OCI-LY7 (cell line): ENCODE measurements around the gene GSC2.

ENCODE experiments used
- EZH2phosphoT487 ChIP-seq: fragments of 200-600 bp; sonication (generic); IDR thresholded peaks from 2 replicates; pipeline ENCODE4 v1.6.1; 2018; ENCODE audit warnings: low read depth, borderline replicate concordance, mild to moderate bottlenecking, mixed run types, antibody characterized with exemption, low read length, moderate library complexity, mixed read lengths
- TF ChIP-seq, protein P1 (sequence below): fragments of 200-600 bp; sonication (generic); conservative IDR thresholded peaks from 2 replicates; pipeline ENCODE4 v1.5.1; 2014; ENCODE audit warnings: mild to moderate bottlenecking, antibody characterized with exemption, low read length, moderate library complexity, mixed read lengths

DNA sequence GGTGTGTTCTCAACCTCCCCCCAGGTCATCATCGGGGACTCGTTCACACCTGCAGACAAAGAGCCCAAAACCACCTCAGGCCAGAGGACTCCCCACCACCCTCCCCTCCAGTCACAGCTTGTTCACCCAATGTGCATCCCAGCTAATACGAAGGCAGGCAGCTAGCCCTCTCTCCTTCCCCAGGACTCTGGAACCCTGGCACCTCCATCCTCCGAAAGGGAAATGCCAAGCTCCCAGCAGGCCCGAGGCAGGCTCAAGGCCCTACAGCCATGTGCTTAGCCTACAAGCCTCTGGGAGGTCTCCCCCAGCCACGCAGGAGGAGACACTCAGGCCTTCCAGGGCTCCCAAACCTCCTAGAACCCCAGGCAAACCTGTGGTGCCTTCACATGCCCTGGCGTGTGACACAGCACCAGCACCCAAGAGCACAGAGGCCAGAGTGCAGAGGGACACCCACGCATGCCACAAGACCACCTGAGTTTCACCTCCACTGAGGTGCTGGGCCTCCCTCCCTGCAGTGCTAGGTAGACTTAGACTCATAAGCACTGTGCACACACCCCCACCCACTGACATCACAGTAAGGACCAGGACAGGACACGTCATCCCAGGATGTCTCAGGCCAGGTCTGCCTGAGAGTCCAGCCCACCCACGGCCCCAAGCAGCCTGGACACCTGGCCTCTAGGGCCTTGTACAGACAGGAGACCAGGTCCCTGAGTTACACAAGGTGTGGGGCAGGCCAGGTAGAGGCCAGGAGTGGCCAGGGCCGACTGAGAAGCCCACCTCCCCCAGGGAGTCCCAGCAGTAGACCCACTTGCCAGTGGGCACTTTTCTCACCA lies 12.5 kb downstream of the GSC2 start:
- TF ChIP-seq, protein P1, sequence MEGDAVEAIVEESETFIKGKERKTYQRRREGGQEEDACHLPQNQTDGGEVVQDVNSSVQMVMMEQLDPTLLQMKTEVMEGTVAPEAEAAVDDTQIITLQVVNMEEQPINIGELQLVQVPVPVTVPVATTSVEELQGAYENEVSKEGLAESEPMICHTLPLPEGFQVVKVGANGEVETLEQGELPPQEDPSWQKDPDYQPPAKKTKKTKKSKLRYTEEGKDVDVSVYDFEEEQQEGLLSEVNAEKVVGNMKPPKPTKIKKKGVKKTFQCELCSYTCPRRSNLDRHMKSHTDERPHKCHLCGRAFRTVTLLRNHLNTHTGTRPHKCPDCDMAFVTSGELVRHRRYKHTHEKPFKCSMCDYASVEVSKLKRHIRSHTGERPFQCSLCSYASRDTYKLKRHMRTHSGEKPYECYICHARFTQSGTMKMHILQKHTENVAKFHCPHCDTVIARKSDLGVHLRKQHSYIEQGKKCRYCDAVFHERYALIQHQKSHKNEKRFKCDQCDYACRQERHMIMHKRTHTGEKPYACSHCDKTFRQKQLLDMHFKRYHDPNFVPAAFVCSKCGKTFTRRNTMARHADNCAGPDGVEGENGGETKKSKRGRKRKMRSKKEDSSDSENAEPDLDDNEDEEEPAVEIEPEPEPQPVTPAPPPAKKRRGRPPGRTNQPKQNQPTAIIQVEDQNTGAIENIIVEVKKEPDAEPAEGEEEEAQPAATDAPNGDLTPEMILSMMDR, result no peak
- no peak for TF ChIP-seq EZH2phosphoT487
